ENCODE results near the gene USP13.

GRCh38 chr3:179822296-179822695, 169.5 kb downstream of the USP13 start:
- TF ChIP-seq GATA2 (IDR thresholded peaks at IDR 0.05; ENCODE audit: low read depth, low read length) (no peak), GATA3 (IDR thresholded peaks at IDR 0.05; ENCODE audit: low read depth, low read length) (no peak)

All from SH-SY5Y (cell line).